GM23338 (cell line): Measurements from ENCODE around the gene METTL24. TPM values are rescaled to one million over a fixed set of nuclear protein-coding genes. Genes with fewer than 3 reads are reported as not detected.

Experiments used
- ATAC-seq: fragments of 200-7000 bp; cut with Tn5 transposase; 3 replicates; pipeline ENCODE4 v1.9.1; 2020
- DNase-seq: peaks from one replicate; pipeline ENCODE4 v3.0.0-alpha.2; 2015; ENCODE audit warnings: low spot score
- H2AFZ ChIP-seq: fragments of 200-600 bp; sonication (generic); 2 replicates; pipeline ENCODE4 v1.8.0; 2016; ENCODE audit warnings: antibody characterized with exemption, mild to moderate bottlenecking, moderate library complexity
- H3F3A ChIP-seq: fragments of 200-600 bp; sonication (generic); replicated peaks from 2 replicates; pipeline ENCODE4 v1.8.0; 2017; ENCODE audit warnings: antibody characterized with exemption, mixed run types, low read depth
- H3K27ac ChIP-seq: fragments of 200-600 bp; sonication (generic); 2 replicates; pipeline ENCODE4 v1.6.1; 2016; ENCODE audit warnings: low read depth
- H3K27me3 ChIP-seq: fragments of 200-600 bp; sonication (generic); 2 replicates; pipeline ENCODE4 v1.8.0; 2016; ENCODE audit warnings: mild to moderate bottlenecking, mixed run types, moderate library complexity; ENCODE audit not compliant: insufficient read depth
- H3K36me3 ChIP-seq: fragments of 200-600 bp; sonication (generic); 2 replicates; pipeline ENCODE4 v1.8.0; 2016; ENCODE audit warnings: mild to moderate bottlenecking; ENCODE audit not compliant: insufficient read depth
- H3K4me1 ChIP-seq: fragments of 200-600 bp; sonication (generic); 2 replicates; pipeline ENCODE4 v1.8.0; 2016; ENCODE audit warnings: mild to moderate bottlenecking, moderate library complexity; ENCODE audit not compliant: insufficient read depth
- H3K4me2 ChIP-seq: fragments of 200-600 bp; sonication (generic); 2 replicates; pipeline ENCODE4 v1.7.1; 2017; ENCODE audit warnings: mixed run types
- H3K4me3 ChIP-seq: fragments of 200-600 bp; sonication (generic); 2 replicates; pipeline ENCODE4 v1.6.1; 2016; ENCODE audit warnings: mixed run types
- H3K79me2 ChIP-seq: fragments of 200-600 bp; sonication (generic); replicated peaks from 2 replicates; pipeline ENCODE4 v1.8.0; 2017; ENCODE audit warnings: mild to moderate bottlenecking; ENCODE audit not compliant: insufficient read depth
- H3K9me2 ChIP-seq: fragments of 200-600 bp; sonication (generic); 2 replicates; pipeline ENCODE4 v1.8.0; 2017; ENCODE audit not compliant: insufficient read depth
- H4K20me1 ChIP-seq: fragments of 200-600 bp; sonication (generic); replicated peaks from 2 replicates; pipeline ENCODE4 v1.8.0; 2017; ENCODE audit warnings: mild to moderate bottlenecking; ENCODE audit not compliant: insufficient read depth
- H3K27ac Mint-ChIP-seq: 2 replicates; pipeline ENCODE4 v1.8.0; 2020; ENCODE audit warnings: inconsistent platforms, mild to moderate bottlenecking, moderate library complexity, mixed read lengths
- H3K27me3 Mint-ChIP-seq: 3 replicates; pipeline ENCODE4 v1.8.0; 2022; ENCODE audit warnings: low read depth, mild to moderate bottlenecking, moderate library complexity, mixed read lengths, inconsistent platforms; ENCODE audit not compliant: insufficient read depth, poor library complexity
- H3K36me3 Mint-ChIP-seq: 3 replicates; pipeline ENCODE4 v1.8.0; 2021; ENCODE audit warnings: low read depth, mild to moderate bottlenecking, inconsistent platforms, moderate library complexity, mixed read lengths
- H3K4me1 Mint-ChIP-seq: 3 replicates; pipeline ENCODE4 v1.8.0; 2020; ENCODE audit warnings: mild to moderate bottlenecking, inconsistent platforms, mixed read lengths
- H3K4me3 Mint-ChIP-seq: 3 replicates; pipeline ENCODE4 v1.8.0; 2021; ENCODE audit warnings: moderate library complexity, mild to moderate bottlenecking, inconsistent platforms, mixed read lengths
- H3K9me3 Mint-ChIP-seq: 3 replicates; pipeline ENCODE4 v1.8.0; 2020; ENCODE audit warnings: moderate library complexity, mild to moderate bottlenecking, inconsistent platforms, mixed read lengths
- CREB1 ChIP-seq: fragments of 250-450 bp; sonication (Bioruptor Pico); IDR thresholded peaks from 2 replicates; pipeline ENCODE4 v1.5.0; 2020; ENCODE audit warnings: low read depth, mild to moderate bottlenecking, moderate library complexity
- EZH2phosphoT487 ChIP-seq: fragments of 200-600 bp; sonication (generic); IDR thresholded peaks from one replicate; pipeline ENCODE4 v1.8.1; 2018; ENCODE audit warnings: antibody characterized with exemption; ENCODE audit not compliant: unreplicated experiment
- JUNB ChIP-seq: IDR thresholded peaks from one replicate; pipeline ENCODE4 v1.6.1; 2016; ENCODE audit warnings: antibody characterized with exemption; ENCODE audit not compliant: unreplicated experiment
- NANOG ChIP-seq: IDR thresholded peaks from 2 replicates; pipeline ENCODE4 v1.6.1; 2016; ENCODE audit warnings: antibody characterized with exemption, borderline replicate concordance
- POLR2AphosphoS5 ChIP-seq: IDR thresholded peaks from 2 replicates; pipeline ENCODE4 v1.6.1; 2016; ENCODE audit warnings: antibody characterized with exemption, low read depth
- REST ChIP-seq: IDR thresholded peaks from one replicate; pipeline ENCODE4 v1.6.1; 2018; ENCODE audit warnings: antibody characterized with exemption; ENCODE audit not compliant: unreplicated experiment
- STAT1 ChIP-seq: IDR thresholded peaks from one replicate; pipeline ENCODE4 v1.6.1; 2016; ENCODE audit warnings: antibody characterized with exemption; ENCODE audit not compliant: unreplicated experiment
- ZNF114 ChIP-seq: fragments of 250-450 bp; sonication (Bioruptor Pico); IDR thresholded peaks from 2 replicates; pipeline ENCODE4 v1.5.0; 2020; ENCODE audit warnings: mild to moderate bottlenecking, moderate library complexity
- ZNF331 ChIP-seq: fragments of 250-450 bp; sonication (Bioruptor Pico); IDR thresholded peaks from 2 replicates; pipeline ENCODE4 v1.5.0; 2020; ENCODE audit warnings: low read depth, mild to moderate bottlenecking, moderate library complexity
- polyA plus RNA-seq: library from polyadenylated mRNA; unstranded; fragments of >200 nt; fragmentation: Nextera tagmentation; extraction: Ambion mirVana; gene quantifications from 2 replicates; pipeline ENCODE4 v1.2.1, GENCODE V29; 2016
- total RNA-seq: library from RNA; depleted of rRNA; stranded (reverse); fragments of >200 nt; shearing (Covaris generic); gene quantifications from 2 replicates; pipeline ENCODE4 v1.2.3, GENCODE V29; 2014
- TF ChIP-seq, protein P1 (sequence below), 2 experiments: fragments of 200-600 bp in 1 of 2; sonication (generic) in 1 of 2; conservative IDR thresholded peaks; 2 replicates each; pipeline versions ENCODE4 v1.5.1 to v1.6.1; 2016 to 2017; ENCODE audit warnings: antibody characterized with exemption in 2 of 2, low read depth in 2 of 2, mild to moderate bottlenecking in 2 of 2, moderate library complexity in 1 of 2
- TF ChIP-seq, protein P2 (sequence below): IDR thresholded peaks from 2 replicates; pipeline ENCODE4 v1.6.1; 2016; ENCODE audit warnings: antibody characterized with exemption

Gene METTL24
- total and polyA plus RNA-seq, 2 experiments from 2014 or later = 0.35 TPM; not detected in 1

- Mint-ChIP-seq H3K27me3 (peaks cover 2% of the 10 kb centered on the region), H3K9me3 (no peaks in the 10 kb centered on the region), H3K36me3 (no peaks in the 10 kb centered on the region), H3K4me1 (peaks cover 15% of the 10 kb centered on the region), H3K27ac (no peak overlapping the region), H3K4me3 (no peak overlapping the region)
- Histone ChIP-seq H3K27me3 (no peaks in the 10 kb centered on the region), H3K4me3 (no peak overlapping the region), H3K27ac (no peak overlapping the region), H3K4me1 (peaks cover 15% of the 10 kb centered on the region), H4K20me1 (no peaks in the 10 kb centered on the region), H3K9me2 (no peaks in the 10 kb centered on the region), H3K36me3 (no peaks in the 10 kb centered on the region), H2AFZ (0 out of 2 replicates have a peak overlapping the region, but pooled peaks have one; percentile 33), H3K79me2 (no peaks in the 10 kb centered on the region), H3K4me2 (peak overlapping the region; percentile 33; the same call in 1 of the 2 replicates), H3F3A (no peaks in the 10 kb centered on the region; the same call in 1 of the 2 replicates)
- TF ChIP-seq EZH2phosphoT487 (no peak), STAT1 (no peak), NANOG (no peak), POLR2AphosphoS5 (no peak), ZNF114 (CRISPR knock-in tag) (no peak), JUNB (no peak), ZNF331 (CRISPR knock-in tag) (no peak)
- TF ChIP-seq, protein P1, sequence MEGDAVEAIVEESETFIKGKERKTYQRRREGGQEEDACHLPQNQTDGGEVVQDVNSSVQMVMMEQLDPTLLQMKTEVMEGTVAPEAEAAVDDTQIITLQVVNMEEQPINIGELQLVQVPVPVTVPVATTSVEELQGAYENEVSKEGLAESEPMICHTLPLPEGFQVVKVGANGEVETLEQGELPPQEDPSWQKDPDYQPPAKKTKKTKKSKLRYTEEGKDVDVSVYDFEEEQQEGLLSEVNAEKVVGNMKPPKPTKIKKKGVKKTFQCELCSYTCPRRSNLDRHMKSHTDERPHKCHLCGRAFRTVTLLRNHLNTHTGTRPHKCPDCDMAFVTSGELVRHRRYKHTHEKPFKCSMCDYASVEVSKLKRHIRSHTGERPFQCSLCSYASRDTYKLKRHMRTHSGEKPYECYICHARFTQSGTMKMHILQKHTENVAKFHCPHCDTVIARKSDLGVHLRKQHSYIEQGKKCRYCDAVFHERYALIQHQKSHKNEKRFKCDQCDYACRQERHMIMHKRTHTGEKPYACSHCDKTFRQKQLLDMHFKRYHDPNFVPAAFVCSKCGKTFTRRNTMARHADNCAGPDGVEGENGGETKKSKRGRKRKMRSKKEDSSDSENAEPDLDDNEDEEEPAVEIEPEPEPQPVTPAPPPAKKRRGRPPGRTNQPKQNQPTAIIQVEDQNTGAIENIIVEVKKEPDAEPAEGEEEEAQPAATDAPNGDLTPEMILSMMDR (conservative IDR thresholded peaks at IDR 0.05; ENCODE audit: low read depth in 2 of 2) = no peak
- TF ChIP-seq, protein P2, sequence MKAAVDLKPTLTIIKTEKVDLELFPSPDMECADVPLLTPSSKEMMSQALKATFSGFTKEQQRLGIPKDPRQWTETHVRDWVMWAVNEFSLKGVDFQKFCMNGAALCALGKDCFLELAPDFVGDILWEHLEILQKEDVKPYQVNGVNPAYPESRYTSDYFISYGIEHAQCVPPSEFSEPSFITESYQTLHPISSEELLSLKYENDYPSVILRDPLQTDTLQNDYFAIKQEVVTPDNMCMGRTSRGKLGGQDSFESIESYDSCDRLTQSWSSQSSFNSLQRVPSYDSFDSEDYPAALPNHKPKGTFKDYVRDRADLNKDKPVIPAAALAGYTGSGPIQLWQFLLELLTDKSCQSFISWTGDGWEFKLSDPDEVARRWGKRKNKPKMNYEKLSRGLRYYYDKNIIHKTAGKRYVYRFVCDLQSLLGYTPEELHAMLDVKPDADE = no peak
- DNase-seq (peak; percentile 50), ATAC-seq (peak; percentile 46; the same call in 2 of the 3 replicates)
These were observed 40.5 kb downstream of the METTL24 start for GRCh38 chr6:110317646-110318045.

GRCh38 chr6:110317189-110317588 lies 41.0 kb downstream of the METTL24 start:
- no peaks in the 10 kb centered on the region for H3K27me3 ChIP-seq
- no peaks in the 10 kb centered on the region for H3K79me2 ChIP-seq
- no peak overlapping the region for H3K27ac Mint-ChIP-seq
- no peak overlapping the region for H3K27ac ChIP-seq
- H3K4me1 ChIP-seq = peaks cover 13% of the 10 kb centered on the region; the same call in 1 of the 2 replicates
- no peaks in the 10 kb centered on the region for H3K9me2 ChIP-seq
- DNase-seq (no peak), ATAC-seq (no peak)
- no peak overlapping the region for H3K4me3 ChIP-seq
- H3K27me3 Mint-ChIP-seq = peaks cover 2% of the 10 kb centered on the region
- TF ChIP-seq POLR2AphosphoS5 (no peak), REST (no peak), STAT1 (no peak), ZNF114 (CRISPR knock-in tag) (no peak), CREB1 (no peak)
- TF ChIP-seq, protein P1 (conservative IDR thresholded peaks at IDR 0.05; ENCODE audit: low read depth in 2 of 2) = no peak
- H3K36me3 ChIP-seq = no peaks in the 10 kb centered on the region
- H3K9me3 Mint-ChIP-seq = no peaks in the 10 kb centered on the region
- H2AFZ ChIP-seq = no peak overlapping the region
- no peaks in the 10 kb centered on the region for H4K20me1 ChIP-seq
- H3F3A ChIP-seq = no peaks in the 10 kb centered on the region; the same call in 1 of the 2 replicates
- H3K4me1 Mint-ChIP-seq = peaks cover 10% of the 10 kb centered on the region
- no peak overlapping the region for H3K4me2 ChIP-seq
- no peaks in the 10 kb centered on the region for H3K36me3 Mint-ChIP-seq
- H3K4me3 Mint-ChIP-seq = no peak overlapping the region
